Right lobe of liver (tissue), 4 donors: Measurements from ENCODE around the gene IL9.

Experiments
- POLR2A ChIP-seq: fragments of 450-650 bp; IDR thresholded peaks from one replicate; pipeline ENCODE4 v1.6.1; 2017; ENCODE audit warnings: antibody characterized with exemption, mild to moderate bottlenecking
- TF ChIP-seq, protein P1 (sequence below), 4 donors: fragments of 200-600 bp in 3 of 4; fragments of 450-650 bp in 1 of 4; IDR thresholded peaks; one replicate each; pipeline versions ENCODE4 v1.5.1 to v1.8.0; 2016 to 2022; ENCODE audit warnings: antibody characterized with exemption in 4 of 4, mild to moderate bottlenecking in 2 of 4
- donor health status: DM: no; HTN: no; CAD: no.
- donor health status: DM: no; HTN: no; CAD: no.
- donor health status: DM: no; HTN: yes; CAD: no.

DNA sequence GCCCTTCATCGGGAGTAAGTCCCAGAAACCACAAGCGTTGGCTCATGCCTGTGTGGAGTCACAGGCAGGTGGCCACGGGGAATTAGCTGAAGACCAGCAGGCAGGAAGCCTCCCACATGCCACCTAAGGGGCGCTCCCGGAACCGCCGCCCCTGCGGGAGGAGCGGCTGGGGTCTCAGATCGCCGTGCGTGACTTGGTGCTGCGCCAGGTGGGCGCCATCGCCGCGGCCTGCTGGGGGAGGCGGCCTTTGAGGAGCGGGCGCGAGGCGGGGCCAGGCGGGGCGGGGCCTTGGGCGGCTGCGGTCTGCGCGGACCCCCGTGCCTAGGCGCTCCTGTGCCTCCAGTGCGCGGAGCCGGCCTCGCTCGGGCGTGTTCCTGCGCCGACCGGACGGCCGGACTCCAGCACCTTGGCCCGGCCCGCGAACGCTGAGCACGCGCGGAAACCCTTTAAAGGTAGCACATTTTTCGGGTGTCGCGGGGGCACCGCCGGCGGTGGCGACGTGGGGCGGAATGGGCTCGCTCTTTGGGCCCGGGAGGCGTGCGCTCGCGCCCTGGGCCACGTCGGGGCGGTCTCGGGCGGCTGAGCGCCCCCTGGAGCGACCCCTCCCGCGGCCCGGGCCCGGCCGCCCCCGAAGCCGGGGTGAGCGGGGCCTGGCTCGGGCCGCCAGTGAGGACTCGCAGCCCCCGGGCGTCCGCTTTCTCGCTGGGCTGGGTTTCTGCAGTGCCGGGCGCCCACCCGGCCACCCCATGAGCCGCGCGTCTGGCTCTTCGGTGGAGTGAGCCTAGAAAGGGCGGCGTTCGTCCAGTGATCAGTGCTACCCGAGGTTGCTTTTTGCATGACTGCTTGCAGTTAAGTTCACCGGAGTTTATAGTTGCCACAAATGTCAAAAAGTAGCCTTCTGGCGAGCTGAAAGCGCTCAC, 34.6 kb upstream of the IL9 start:
- TF ChIP-seq, protein P1, sequence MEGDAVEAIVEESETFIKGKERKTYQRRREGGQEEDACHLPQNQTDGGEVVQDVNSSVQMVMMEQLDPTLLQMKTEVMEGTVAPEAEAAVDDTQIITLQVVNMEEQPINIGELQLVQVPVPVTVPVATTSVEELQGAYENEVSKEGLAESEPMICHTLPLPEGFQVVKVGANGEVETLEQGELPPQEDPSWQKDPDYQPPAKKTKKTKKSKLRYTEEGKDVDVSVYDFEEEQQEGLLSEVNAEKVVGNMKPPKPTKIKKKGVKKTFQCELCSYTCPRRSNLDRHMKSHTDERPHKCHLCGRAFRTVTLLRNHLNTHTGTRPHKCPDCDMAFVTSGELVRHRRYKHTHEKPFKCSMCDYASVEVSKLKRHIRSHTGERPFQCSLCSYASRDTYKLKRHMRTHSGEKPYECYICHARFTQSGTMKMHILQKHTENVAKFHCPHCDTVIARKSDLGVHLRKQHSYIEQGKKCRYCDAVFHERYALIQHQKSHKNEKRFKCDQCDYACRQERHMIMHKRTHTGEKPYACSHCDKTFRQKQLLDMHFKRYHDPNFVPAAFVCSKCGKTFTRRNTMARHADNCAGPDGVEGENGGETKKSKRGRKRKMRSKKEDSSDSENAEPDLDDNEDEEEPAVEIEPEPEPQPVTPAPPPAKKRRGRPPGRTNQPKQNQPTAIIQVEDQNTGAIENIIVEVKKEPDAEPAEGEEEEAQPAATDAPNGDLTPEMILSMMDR (IDR thresholded peaks at IDR 0.05) = no peak
- no peak for TF ChIP-seq POLR2A
